Astrocyte of the hippocampus (primary cell): Measurements from ENCODE around the gene KCNE1.
"Not testable (repeated sequence)": the region's sequence is repeated elsewhere in the genome, so short reads cannot be mapped to it uniquely, and the experiment has no call there.

Source experiments
- DNase-seq: peaks from one replicate; pipeline ENCODE4 v3.0.0; 2011; ENCODE audit warnings: low read depth, low spot score

The KCNE1 gene

GRCh38 chr21:34511787-34512455 is at the start of gene KCNE1:
Gene KCNE1 (minus strand): TSS chr21:34512210. CDS start chr21:34449634, 62,576 bp downstream.
- no peak for DNase-seq

- no peak for DNase-seq
Measured at GRCh38 chr21:34561806-34562205, 49.8 kb upstream of the KCNE1 start.

- no peak for DNase-seq
Measured at GRCh38 chr21:34560609-34561008, 48.6 kb upstream of the KCNE1 start.

- DNase-seq, result no peak
Measured at GRCh38 chr21:34560021-34560420, 48.0 kb upstream of the KCNE1 start.

- peak; percentile 61 for DNase-seq
Measured at GRCh38 chr21:34559089-34559631, 47.1 kb upstream of the KCNE1 start.

- DNase-seq, result no peak
Measured at GRCh38 chr21:34558166-34558565, 46.2 kb upstream of the KCNE1 start.

- DNase-seq, result no peak
Measured at GRCh38 chr21:34557261-34557660, 45.3 kb upstream of the KCNE1 start.

- DNase-seq, result not testable (repeated sequence)
Measured at GRCh38 chr21:34554670-34555069, 42.7 kb upstream of the KCNE1 start.

- DNase-seq, result no peak
Measured at GRCh38 chr21:34554227-34554626, 42.2 kb upstream of the KCNE1 start.

- DNase-seq, result peak; percentile 46
Measured at GRCh38 chr21:34553151-34553952, 41.3 kb upstream of the KCNE1 start.

- DNase-seq, result no peak
Measured at GRCh38 chr21:34552360-34553098, 40.5 kb upstream of the KCNE1 start.

GRCh38 chr21:34550182-34550799 is 38.3 kb upstream of the KCNE1 start:
- no peak for DNase-seq

- DNase-seq, result no peak
Measured at GRCh38 chr21:34548781-34549376, 36.9 kb upstream of the KCNE1 start.

- DNase-seq, result no peak
Measured at GRCh38 chr21:34546542-34546941, 34.5 kb upstream of the KCNE1 start.

GRCh38 chr21:34545079-34545884 is 33.3 kb upstream of the KCNE1 start:
- peak; percentile 81 for DNase-seq

GRCh38 chr21:34544032-34544496 is 32.1 kb upstream of the KCNE1 start:
- DNase-seq, result peak; percentile 87

- DNase-seq, result no peak
Measured at GRCh38 chr21:34543017-34543416, 31.0 kb upstream of the KCNE1 start.

GRCh38 chr21:34540206-34540605 is 28.2 kb upstream of the KCNE1 start:
- peak; percentile 47 for DNase-seq

- DNase-seq, result no peak
Measured at GRCh38 chr21:34537838-34538237, 25.8 kb upstream of the KCNE1 start.

GRCh38 chr21:34536820-34537219 is 24.8 kb upstream of the KCNE1 start:
- peak; percentile 30 for DNase-seq
